ENCODE measurements around the gene IL1RAPL2.
"Not testable (repeated sequence)": the region's sequence is repeated elsewhere in the genome, so short reads cannot be mapped to it uniquely, and the experiment has no call there.

The IL1RAPL2 gene

DNA sequence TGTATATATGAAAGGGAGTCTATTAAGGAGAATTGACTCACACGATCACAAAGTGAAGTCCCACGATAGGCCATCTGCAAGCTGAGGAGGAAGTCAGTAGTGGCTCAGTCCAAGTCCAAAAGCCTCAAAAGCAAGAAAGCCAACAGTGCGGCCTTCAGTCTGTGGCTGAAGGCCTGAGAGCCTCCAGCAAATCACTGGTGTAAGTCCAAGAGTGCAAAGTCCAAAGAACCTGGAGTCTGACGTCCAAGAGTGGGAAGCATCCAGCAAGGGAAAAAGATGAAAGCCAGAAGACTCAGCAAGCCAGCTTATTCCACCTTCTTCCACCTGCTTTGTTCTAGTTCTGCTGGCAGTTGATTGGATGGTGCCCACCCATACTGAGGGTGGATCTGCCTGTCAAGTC, 104.1 kb downstream of the IL1RAPL2 start:
- DNase-seq (ENCODE audit: low read depth, low spot score) = no peak

DNA sequence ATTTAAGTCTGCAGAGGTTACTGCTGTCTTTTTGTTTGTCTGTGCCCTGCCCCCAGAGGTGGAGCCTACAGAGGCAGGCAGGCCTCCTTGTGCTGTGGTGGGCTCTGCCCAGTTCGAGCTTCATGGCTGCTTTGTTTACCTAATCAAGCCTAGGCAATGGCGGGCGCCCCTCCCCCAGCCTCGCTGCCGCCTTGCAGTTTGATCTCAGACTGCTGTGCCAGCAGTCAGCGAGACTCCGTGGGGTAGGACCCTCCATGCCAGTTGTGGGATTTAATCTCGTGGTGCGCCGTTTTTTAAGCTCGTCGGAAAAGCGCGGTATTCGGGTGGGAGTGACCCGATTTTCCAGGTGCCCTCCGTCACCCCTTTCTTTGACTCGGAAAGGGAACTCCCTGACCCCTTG, 111.5 kb downstream of the IL1RAPL2 start:
- DNase-seq (ENCODE audit: low read depth, low spot score) = not testable (repeated sequence)

DNA sequence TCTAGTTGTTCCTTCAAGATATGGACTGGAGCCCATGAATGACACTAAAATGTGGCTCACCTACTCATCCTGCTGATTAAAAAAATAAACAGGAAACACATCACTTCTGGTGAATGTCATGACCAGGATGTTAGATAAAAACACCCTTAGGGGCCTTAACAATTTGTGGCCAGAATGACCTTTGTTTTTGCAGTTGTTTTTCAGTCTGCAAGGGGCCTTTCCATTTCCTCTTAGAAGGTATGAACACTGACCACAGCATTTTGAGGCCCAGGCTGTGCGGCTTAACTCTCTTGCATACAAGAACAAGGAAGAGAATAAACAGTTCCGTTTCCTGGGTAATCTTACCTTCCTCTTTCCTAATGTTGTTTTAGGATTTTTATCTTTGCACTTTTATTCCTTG, 113.2 kb downstream of the IL1RAPL2 start:
- no peak for DNase-seq (ENCODE audit: low read depth, low spot score)

DNA sequence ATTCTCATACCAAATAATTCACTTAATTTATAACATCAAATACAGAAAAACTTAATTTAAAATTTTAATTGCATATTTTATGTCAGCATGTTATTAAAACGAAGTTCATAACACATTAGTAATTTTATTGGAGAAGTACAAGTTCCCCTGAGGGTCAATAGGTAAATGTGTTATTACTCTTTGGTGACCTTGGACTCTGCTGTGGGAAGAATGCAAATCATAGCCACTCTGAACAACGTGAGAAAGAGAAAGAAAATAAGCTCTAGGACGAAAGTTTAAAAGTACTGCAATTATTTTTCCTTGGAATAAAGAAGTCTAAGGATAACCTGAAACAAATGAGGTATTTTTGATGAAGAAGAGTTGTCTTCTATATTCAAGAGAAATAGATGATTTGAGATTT, 115.2 kb downstream of the IL1RAPL2 start:
- DNase-seq (ENCODE audit: low read depth, low spot score) = no peak

DNA sequence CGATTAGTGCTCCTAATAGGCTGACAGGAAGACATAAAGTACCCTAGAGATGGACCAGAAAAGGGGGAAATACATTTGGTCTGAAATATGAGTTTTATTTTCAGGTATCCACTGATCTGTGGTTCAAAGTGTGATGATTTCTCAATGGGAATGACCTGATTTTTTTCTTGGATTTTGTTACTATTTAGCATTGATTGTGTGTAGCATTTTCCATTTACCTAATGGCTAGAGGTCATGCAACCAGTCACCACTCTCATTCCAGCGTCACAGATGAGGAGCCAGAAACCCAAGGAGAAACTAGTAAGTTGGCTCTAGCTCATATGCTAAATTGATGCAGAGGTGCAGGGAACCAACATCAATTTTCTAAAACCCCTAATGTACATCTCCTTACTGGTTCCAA, 118.1 kb downstream of the IL1RAPL2 start:
- no peak for DNase-seq (ENCODE audit: low read depth, low spot score)

DNA sequence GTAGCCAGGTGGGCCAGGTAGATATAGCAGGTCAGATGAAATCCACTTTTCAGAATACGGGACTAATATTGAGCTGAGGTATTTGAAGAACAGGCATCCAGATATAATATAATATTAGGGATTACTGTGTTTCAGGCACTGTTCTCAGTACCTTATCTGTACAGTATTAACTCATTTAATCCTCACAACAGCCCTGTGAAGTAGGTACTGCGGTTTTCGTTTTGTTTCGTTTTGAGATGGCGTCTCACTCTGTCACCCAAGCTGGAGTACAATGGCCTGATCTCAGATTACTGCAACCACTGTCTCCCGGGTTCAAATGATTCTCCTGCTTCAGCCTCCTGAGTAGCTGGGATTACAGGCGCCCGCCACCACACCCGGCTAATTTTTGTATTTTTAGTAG, 129.6 kb downstream of the IL1RAPL2 start:
- no peak for DNase-seq (ENCODE audit: low read depth, low spot score)

DNA sequence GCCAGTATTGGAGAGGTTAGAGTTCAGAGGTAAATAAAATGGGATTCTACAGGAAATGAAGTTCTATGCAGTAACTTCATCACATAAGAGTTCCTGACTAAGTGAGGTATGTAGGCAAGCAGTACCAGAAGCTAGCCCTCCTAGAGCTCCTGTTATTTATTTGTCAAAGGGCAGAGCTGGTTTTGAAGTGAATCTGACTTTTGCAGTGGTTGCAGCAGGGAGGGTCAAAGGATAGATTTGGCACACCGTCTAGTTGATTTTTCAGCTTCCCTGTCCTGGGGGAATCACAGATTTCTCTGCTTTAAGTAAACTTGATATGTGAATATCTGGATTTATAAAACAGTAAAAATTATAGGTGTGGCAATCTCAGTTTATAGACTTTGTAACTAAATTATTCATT, 130.7 kb downstream of the IL1RAPL2 start:
- DNase-seq (ENCODE audit: low read depth, low spot score) = no peak

DNA sequence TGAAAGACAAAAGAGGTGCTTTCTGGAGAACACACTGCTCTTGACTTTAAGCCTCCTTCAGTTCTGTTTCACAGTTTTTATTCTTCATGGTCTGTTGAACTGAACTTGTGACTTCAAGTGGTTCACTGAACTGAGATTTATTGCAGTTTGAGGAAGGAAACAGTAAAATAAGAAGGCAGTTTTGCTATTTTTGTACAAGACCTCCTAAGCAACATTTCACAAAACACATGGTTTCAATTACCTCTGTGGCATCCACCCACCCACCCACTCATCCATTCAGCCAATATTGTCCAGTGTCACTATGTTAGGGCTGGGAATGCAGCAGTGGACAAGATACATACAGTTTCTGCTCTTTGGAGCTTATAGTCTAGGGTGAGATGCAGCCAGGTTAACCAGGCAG, 131.3 kb downstream of the IL1RAPL2 start:
- no peak for DNase-seq (ENCODE audit: low read depth, low spot score)

DNA sequence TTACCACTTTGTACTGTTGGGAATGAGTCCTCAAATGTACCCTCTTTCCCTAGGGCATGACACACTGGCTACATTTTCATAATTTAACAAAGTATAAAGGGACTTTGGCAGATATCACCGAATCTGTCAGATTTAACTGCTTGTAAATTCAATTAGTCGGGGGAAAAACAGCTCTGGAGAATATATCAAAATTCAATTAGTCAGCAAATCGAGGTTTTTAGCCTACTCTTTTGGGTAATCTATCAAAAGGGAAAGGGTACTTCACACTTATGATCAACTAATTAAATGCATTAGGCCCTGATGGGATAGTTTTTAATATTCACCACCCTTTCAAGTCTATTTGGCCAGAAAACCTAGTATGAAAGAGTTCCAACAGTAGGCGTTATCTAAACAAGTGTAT, 141.0 kb downstream of the IL1RAPL2 start:
- DNase-seq (ENCODE audit: low read depth, low spot score) = no peak

DNA sequence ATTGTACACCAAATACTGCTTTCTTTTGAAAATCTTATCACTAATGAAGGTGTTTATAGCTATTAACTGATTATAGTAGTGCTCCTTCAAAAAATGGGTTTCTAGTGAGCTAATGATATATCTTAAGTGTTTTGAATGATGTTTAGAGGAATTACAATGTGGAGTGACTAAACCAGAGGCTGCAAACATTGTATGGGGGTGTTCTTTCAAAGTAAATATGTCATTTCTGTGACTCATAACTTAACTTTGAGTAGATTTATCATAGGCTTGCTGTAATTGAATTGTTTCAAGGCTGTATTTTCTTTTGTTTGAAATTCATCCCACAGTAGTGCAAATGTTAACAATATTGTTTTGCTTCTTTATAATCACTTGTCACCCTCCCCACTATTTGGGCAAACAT, 141.6 kb downstream of the IL1RAPL2 start:
- DNase-seq (ENCODE audit: low read depth, low spot score) = no peak

DNA sequence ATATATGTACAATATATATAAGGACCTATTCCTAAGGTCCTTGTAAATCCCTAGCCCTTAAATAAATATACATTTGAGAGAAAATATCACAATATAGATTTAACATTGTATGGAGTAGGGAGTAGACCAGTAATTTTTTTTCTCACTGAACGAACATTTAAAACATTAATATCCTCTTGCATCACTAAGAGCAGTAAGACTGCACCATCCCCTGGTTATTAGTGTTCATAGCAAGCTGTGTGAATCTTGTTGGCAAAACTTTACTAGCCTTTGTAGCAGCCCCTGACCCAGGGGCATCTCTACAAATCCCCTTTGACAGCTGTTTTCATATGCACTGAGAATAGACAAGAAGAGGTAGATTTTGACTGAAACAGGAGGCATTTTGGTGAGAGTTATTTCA, 146.5 kb downstream of the IL1RAPL2 start:
- no peak for DNase-seq (ENCODE audit: low read depth, low spot score)

DNA sequence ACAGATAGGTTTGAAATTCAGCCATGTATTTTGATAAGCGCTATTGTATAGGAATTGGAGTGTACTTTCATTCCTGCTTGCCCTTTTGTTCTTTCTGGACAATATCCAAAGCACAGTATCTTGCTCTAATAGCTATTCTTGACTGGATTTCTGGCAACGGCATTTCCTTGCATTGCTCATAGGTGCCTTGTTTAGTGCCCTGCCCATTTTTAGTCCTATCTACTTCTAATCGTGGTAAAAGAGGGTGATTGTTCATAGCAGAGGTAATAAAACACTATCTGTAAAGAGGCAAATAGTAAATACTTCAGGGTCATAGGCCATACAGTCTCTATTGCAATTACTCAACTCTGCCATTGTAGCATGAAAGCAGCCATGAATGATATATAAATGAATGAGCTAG, 155.9 kb downstream of the IL1RAPL2 start:
- no peak for DNase-seq (ENCODE audit: low read depth, low spot score)

DNA sequence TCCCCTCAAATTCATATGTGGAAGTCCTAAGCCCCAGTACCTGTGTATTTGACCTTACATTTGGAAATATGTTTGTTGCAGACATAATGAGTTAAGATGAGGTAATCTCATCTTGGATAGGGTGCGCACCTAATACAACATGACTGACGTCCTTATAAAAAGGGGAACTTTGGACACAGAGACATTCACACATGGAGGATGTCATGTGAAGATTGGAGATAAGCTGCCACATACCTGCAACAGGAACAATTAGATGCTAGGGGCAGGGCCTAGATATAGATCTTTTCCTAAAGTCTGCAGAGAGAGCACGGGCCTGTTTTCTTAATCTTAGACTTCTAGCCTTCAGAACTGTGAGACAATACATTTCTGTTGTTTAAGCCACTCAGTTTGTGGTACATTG, 162.5 kb downstream of the IL1RAPL2 start:
- DNase-seq (ENCODE audit: low read depth, low spot score) = no peak

DNA sequence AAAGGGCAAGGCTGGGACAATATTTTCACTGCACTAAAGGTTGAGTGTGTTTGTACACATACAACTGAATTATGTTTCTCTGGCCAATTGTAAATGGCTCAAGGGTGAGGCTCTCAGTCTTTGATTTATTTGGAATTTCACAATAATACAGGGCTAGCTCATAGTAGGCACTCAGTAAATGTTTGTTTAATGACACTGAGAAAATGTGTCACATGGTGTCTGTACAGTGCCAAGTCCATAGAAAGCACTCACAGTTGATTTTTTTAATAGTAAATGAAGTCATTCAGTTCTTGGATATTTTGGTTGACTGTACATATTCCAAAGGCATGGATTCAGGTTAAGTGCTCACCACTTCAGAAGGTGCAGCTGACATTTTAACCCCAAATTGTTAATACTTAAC, 176.4 kb downstream of the IL1RAPL2 start:
- DNase-seq (ENCODE audit: low read depth, low spot score) = no peak

DNA sequence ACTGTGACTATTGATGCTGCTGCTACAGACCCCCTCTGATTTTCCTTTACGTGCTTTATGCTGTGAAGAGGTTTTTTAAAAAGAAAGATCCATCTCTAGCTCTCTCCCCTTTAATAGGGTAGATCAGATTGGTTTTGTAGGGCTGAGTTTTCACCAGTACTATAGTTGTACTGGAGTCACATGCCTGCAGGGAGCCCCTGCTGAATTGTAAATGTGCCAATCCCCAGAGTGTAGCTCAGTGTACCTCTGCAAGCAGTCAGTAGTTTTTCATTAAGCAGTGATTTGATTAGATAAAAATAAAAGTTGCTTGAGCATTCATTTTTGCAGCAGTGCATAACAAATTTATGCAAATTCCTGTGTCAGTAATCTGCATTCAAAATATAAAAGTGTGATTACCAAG, 179.2 kb downstream of the IL1RAPL2 start:
- no peak for DNase-seq (ENCODE audit: low read depth, low spot score)

DNA sequence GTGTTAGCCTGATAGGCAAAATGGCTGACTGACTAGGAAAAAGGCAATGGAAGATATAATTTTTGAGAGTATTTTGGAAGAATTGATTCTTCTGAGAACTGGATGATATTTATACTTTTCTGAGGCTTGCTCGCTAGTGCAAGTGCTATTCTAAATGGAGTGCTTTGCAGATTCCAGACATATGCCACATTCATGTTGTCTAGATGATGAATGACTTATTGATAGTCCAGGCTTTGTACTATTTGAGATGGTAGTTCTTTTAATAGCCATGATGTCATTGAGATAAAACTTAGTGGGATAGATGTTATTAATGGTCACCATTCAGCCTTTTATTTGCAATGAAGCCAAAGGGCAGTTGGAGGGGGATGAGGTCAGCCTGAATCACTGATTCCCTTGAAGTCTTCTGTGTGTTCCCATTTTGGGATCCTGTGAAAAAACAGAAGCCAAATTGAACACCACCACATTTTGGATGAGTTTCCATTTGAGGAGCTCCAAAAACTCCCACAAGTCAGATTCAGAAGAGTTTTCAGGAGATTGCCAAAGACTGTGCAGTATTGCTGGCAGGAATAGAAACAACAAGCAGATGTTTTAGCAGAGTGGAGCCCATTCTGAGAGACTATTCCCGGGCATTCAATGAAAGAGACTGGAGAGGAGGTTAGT, 184.1 kb downstream of the IL1RAPL2 start:
- DNase-seq (ENCODE audit: low read depth, low spot score) = no peak

DNA sequence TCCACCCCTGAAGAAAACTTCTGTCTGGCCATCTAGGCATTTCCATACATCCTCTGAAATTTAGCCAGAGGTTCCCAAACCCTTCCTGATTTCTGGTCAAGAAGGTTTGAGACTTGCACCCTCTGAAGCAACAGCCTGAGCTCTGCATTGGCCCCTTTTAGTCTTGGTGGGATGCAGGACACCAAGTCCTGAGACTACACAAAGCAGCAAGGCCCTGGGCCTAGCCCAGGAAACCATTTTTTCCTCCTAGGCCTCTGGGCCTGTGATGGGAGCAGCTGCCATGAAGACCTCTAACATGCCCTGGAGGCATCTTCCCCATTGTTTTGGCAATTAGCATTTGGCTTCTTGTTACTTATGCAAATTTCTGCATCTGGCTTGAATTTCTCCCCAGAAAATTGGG, 196.6 kb downstream of the IL1RAPL2 start:
- no peak for DNase-seq (ENCODE audit: low read depth, low spot score)

DNA sequence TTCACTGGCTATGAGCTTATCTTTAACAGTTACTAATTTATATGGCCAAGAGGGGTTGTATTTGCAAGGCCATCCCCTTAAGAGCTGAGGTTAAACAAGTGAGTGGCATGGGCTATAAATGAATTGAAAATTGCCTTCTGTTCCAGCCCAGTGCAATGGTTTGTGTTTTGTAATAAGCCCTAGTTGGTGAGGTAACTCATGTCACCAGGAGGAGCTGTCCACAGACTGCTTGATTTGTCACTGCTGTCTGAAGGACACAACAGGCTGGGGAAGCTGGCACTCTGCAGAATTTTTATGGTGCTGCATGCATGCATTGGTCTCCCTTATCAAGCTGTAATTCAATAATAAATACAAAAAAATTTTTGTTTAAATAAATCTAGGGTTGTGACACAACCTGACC, 223.8 kb downstream of the IL1RAPL2 start:
- no peak for DNase-seq (ENCODE audit: low read depth, low spot score)

DNA sequence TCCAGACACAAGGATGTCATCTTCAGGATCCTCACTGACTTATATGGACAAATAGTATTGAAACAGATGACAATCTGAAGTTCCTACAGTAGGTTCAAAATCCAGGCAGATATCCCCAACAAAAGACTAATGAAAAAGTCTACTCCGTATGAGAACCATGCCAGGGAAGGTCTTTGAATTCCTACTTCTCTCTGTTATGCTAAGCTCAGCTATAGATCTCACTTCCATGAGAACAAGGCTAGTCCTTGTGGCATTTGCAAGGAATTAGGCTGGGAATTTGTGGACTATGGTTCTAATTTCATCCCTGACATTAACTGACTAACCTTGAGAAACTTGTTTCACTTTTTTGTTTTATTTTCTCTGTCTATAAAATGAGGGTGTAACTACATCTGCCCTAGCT, 229.8 kb downstream of the IL1RAPL2 start:
- no peak for DNase-seq (ENCODE audit: low read depth, low spot score)

DNA sequence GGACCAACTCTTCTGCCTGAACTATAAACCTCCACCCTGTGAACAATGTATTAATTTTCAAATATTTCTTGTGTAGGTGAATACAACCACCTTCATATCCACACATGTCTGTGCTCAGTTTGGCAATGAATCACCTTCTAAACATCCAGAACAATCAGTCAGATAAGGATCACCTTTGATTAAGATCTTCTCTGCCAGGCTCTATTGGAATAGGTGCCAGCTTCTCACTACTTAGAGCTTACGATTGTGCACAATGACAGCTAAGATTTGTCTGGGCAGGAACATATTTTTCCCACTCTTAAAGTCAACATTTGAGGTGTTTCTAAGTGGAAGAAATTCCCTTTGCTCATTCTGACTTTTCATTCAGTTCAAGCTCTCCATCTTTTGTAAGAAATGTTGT, 237.2 kb downstream of the IL1RAPL2 start:
- no peak for DNase-seq (ENCODE audit: low read depth, low spot score)

DNA sequence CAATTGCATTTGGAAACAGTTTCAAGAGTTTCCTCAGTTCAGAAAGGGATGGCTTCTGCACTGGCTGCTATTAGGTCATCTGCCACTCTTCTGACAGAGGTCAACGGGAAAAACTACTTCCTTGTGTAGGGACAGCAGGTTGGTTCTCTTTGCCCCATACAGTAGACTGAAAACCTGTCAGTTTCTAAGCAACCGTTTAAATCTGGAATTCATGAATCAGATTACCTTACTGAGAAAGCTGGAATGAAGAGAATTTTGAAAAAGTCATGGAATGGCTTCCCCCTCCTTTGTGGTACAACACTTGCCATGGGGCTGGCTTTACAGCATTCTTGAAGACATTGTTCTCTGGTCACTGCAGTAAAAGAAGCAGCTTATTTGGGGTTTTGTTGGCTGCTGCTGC, 240.3 kb downstream of the IL1RAPL2 start:
- no peak for DNase-seq (ENCODE audit: low read depth, low spot score)

DNA sequence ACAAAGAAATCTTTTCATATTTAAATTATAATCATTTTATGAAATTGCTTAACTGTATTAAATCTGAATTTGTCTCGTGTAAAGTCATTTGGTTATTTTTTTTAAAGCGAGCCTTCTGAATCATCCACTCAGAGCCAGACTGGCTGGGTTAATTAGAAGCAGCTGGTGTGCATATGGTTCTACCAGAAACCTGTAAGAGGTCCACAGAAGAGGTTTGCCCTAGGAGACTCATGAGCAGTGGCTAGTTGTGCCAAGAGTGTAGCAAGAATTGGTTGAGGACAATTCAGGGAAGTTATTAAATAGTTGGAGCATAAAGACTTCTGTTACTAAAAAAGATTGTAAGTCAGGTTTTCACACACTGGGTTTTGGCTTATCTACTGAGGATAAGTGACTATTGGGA, 267.4 kb downstream of the IL1RAPL2 start:
- DNase-seq (ENCODE audit: low read depth, low spot score) = no peak

DNA sequence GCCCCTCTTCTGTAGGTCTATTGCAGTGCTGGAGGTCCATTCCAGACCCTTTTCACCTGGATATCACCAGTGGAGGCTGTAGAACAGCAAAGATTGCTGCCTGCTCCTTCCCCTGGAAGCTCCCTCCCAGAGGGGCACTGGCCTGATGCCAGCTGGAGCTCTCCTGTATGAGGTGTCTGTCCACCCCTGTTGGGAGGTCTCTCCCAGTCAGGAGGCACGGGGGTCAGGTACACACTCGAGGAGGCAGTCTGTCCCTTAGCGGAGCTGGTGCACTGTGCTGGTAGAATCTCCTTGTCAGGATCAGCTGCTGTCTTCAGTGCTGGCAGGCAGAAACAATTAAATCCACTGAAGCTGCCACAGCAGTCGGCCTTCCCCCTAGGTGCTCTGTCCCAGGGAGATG, 276.6 kb downstream of the IL1RAPL2 start:
- no peak for DNase-seq (ENCODE audit: low read depth, low spot score)

DNA sequence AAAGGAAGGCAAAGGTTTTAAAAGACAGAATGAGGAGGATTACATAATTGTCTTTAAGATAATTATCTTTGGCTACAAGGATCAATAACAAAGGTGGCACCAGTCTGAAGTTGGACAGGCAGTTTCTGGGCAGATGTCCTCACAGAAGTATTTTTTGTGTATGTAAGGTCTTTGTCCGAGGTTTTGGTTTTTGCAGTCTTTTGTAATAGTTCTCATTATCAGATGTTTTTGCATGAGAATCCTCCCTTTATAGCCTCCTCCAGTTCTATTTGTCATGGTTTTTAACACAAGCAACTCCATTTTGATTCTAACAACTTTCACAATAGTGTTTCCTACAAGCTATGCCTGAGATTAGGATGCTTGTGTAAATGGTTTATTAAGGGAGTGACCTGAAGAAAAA, 286.2 kb downstream of the IL1RAPL2 start:
- no peak for DNase-seq (ENCODE audit: low read depth, low spot score)

All from activated CD4-positive, CD25-positive, alpha-beta regulatory T cell treated with anti-CD3 and anti-CD28 coated beads, Interleukin-2, amount 50 U/mL, for 16 hours (primary cell).